Measurements from ENCODE around the gene IMPG2. TPM values are rescaled to one million over a fixed set of nuclear protein-coding genes. Genes with fewer than 3 reads are reported as not detected.

The IMPG2 gene
- total RNA-seq, 1 donor from 2014 or later = 0.29 TPM

GRCh38 chr3:101240719-101241399 lies 79.5 kb downstream of the IMPG2 start:
- no peaks in the 10 kb centered on the region for H3K4me1 Mint-ChIP-seq
- intact Hi-C loops (cut with micrococcal nuclease) = no loop called here

GRCh38 chr3:101235048-101235447 lies 85.3 kb downstream of the IMPG2 start:
- no peak for DNase-seq
- TF ChIP-seq, protein P1, sequence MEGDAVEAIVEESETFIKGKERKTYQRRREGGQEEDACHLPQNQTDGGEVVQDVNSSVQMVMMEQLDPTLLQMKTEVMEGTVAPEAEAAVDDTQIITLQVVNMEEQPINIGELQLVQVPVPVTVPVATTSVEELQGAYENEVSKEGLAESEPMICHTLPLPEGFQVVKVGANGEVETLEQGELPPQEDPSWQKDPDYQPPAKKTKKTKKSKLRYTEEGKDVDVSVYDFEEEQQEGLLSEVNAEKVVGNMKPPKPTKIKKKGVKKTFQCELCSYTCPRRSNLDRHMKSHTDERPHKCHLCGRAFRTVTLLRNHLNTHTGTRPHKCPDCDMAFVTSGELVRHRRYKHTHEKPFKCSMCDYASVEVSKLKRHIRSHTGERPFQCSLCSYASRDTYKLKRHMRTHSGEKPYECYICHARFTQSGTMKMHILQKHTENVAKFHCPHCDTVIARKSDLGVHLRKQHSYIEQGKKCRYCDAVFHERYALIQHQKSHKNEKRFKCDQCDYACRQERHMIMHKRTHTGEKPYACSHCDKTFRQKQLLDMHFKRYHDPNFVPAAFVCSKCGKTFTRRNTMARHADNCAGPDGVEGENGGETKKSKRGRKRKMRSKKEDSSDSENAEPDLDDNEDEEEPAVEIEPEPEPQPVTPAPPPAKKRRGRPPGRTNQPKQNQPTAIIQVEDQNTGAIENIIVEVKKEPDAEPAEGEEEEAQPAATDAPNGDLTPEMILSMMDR (IDR thresholded peaks at IDR 0.05) = no peak
- Mint-ChIP-seq H3K27me3 (no peaks in the 10 kb centered on the region), H3K27ac (no peak overlapping the region), H3K36me3 (ENCODE audit: low read depth) (no peaks in the 10 kb centered on the region), H3K9me3 (no peaks in the 10 kb centered on the region), H3K4me3 (no peak overlapping the region), H3K4me1 (no peaks in the 10 kb centered on the region)
- ATAC-seq (ENCODE audit: low read depth) = no peak
- ChIA-PET POLR2A (no interaction called here), CTCF (no interaction called here)
- intact Hi-C loops (cut with micrococcal nuclease) = no loop called here

More at GRCh38 chr3:101240719-101241399, 79.5 kb downstream of the IMPG2 start:
- ATAC-seq (ENCODE audit: low read depth) (no peak), DNase-seq (no peak)
- ChIA-PET POLR2A (no interaction called here), CTCF (no interaction called here)
- Mint-ChIP-seq H3K36me3 (ENCODE audit: low read depth) (no peaks in the 10 kb centered on the region), H3K27ac (no peak overlapping the region), H3K27me3 (no peaks in the 10 kb centered on the region), H3K9me3 (no peaks in the 10 kb centered on the region), H3K4me3 (no peak overlapping the region)
- TF ChIP-seq, protein P1 (IDR thresholded peaks at IDR 0.05) = no peak

DNA sequence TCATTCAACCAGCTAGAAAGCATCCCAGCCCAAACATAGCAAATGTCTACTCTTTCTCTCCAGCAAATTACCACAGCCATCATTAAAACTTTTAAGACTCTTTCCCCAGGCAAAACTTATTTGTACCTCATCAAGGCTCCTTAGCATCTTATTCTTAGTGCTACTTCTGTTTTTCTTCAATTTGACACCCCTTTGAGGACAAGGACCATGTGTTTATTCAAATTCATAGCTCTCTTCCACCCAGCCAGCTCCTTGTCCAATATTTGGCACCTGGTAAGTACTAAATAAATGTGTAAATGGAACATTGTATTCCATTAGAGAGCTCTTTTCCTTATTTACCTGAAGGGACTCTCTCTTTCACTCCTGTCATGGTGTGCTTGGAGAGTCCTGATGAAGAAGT lies 89.8 kb downstream of the IMPG2 start:
- no peak overlapping the region for H3K27ac Mint-ChIP-seq
- POLR2A ChIA-PET = no interaction called here

DNA sequence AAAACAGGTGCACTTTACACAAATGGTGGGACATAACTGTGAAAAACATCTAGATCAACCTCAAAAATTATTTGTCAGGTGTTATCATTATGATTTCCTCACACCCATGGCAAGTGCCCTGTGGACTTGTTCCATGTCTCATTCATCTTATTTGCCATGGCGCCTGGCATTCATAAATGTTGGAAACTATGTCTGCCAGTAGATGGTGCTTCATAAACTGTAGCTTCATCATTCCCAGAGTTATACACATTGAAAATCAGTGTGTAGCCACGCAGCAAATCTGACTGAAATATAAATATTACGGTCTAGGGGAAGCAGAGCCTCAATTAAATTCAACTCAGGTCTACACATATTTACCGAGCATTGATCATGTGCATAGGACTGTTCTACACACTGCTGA lies 90.7 kb downstream of the IMPG2 start:
- H3K27ac Mint-ChIP-seq = no peak overlapping the region
- CTCF ChIA-PET = no interaction called here

More for the DNA sequence above, 89.8 kb downstream of the IMPG2 start:
- CTCF ChIA-PET = no interaction called here
- no peaks in the 10 kb centered on the region for H3K36me3 Mint-ChIP-seq (ENCODE audit: low read depth)
- H3K9me3 Mint-ChIP-seq = no peaks in the 10 kb centered on the region
- H3K27me3 Mint-ChIP-seq = no peaks in the 10 kb centered on the region
- H3K4me3 Mint-ChIP-seq = no peak overlapping the region
- ATAC-seq (ENCODE audit: low read depth) (no peak), DNase-seq (no peak)
- intact Hi-C loops (cut with micrococcal nuclease) = no loop called here
- H3K4me1 Mint-ChIP-seq = peaks cover 7% of the 10 kb centered on the region
- TF ChIP-seq, protein P1 (IDR thresholded peaks at IDR 0.05) = no peak

GRCh38 chr3:101228441-101228840 lies 91.9 kb downstream of the IMPG2 start:
- ChIA-PET POLR2A (no interaction called here), CTCF (no interaction called here)
- Mint-ChIP-seq H3K36me3 (ENCODE audit: low read depth) (no peaks in the 10 kb centered on the region), H3K4me1 (peaks cover 7% of the 10 kb centered on the region), H3K9me3 (no peaks in the 10 kb centered on the region), H3K27me3 (no peaks in the 10 kb centered on the region), H3K4me3 (no peak overlapping the region), H3K27ac (no peak overlapping the region)
- DNase-seq = no peak
- no peak for ATAC-seq (ENCODE audit: low read depth)
- TF ChIP-seq, protein P1 (IDR thresholded peaks at IDR 0.05) = no peak
- intact Hi-C loops (cut with micrococcal nuclease) = no loop called here

More for the DNA sequence above, 90.7 kb downstream of the IMPG2 start:
- Mint-ChIP-seq H3K4me1 (peaks cover 7% of the 10 kb centered on the region), H3K27me3 (no peaks in the 10 kb centered on the region), H3K4me3 (no peak overlapping the region), H3K36me3 (ENCODE audit: low read depth) (no peaks in the 10 kb centered on the region), H3K9me3 (no peaks in the 10 kb centered on the region)
- POLR2A ChIA-PET = no interaction called here
- TF ChIP-seq, protein P1 (IDR thresholded peaks at IDR 0.05) = no peak
- ATAC-seq (ENCODE audit: low read depth) (no peak), DNase-seq (no peak)
- intact Hi-C loops (cut with micrococcal nuclease) = no loop called here
